Hepatocyte (in vitro differentiated cells): ENCODE results near the gene ALKBH7.
"Not testable (repeated sequence)": the region's sequence is repeated elsewhere in the genome, so short reads cannot be mapped to it uniquely, and the experiment has no call there.

Experiments
- EZH2 ChIP-seq: fragments of 200-600 bp; sonication (generic); IDR thresholded peaks from 2 replicates; pipeline ENCODE4 v1.6.1; 2016; ENCODE audit warnings: antibody characterized with exemption, mild to moderate bottlenecking, borderline replicate concordance
- EZH2phosphoT487 ChIP-seq: fragments of 200-600 bp; sonication (generic); IDR thresholded peaks from one replicate; pipeline ENCODE4 v1.6.1; 2018; ENCODE audit warnings: antibody characterized with exemption, mild to moderate bottlenecking, low read depth, moderate library complexity; ENCODE audit not compliant: unreplicated experiment, severe bottlenecking
- TF ChIP-seq, protein P1 (sequence below): fragments of 200-600 bp; sonication (generic); IDR thresholded peaks from 2 replicates; pipeline ENCODE4 v1.5.1; 2016; ENCODE audit warnings: antibody characterized with exemption, mild to moderate bottlenecking; ENCODE audit not compliant: poor library complexity

DNA sequence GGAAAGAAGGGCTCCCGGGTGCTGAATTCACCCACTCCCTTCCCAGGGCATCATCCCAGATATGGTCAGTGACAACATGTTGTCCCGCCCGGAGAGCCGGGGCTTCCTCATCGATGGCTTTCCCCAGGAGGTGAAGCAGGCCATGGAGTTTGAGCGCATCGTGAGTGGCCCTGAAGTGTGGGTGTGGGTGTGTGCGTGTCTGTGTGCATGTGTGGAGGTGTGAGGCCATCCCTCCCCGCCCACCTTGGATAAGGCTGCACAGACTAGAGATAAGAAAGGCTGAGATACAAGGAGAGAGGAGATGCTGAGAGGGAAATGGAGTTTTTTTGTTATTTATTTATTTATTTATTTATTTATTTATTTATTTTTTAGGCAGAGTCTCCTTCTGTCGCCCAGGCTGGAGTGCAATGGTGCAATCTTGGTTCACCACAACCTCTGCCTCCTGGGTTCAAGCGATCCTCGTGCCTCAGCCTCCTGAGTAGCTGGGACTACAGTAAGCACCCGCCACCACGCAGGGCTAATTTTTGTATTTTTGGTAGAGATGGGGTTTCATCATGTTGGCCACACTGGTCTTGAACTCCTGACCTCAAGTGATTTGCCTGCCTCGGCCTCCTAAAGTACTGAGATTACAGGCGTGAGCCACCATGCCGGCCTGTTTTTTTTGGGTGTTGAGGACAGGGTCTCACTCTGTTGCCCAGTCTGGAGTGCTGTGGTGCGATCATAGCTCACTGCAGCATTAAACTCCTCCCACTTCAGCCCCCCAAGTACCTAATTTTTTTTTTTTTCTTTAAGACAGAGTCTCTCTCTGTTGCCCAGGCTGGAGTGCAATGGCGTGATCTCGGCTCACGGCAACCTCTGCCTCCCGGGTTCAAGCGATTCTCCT lies 27.7 kb downstream of the ALKBH7 start:
- TF ChIP-seq EZH2phosphoT487, EZH2: not testable (repeated sequence)
- TF ChIP-seq, protein P1, sequence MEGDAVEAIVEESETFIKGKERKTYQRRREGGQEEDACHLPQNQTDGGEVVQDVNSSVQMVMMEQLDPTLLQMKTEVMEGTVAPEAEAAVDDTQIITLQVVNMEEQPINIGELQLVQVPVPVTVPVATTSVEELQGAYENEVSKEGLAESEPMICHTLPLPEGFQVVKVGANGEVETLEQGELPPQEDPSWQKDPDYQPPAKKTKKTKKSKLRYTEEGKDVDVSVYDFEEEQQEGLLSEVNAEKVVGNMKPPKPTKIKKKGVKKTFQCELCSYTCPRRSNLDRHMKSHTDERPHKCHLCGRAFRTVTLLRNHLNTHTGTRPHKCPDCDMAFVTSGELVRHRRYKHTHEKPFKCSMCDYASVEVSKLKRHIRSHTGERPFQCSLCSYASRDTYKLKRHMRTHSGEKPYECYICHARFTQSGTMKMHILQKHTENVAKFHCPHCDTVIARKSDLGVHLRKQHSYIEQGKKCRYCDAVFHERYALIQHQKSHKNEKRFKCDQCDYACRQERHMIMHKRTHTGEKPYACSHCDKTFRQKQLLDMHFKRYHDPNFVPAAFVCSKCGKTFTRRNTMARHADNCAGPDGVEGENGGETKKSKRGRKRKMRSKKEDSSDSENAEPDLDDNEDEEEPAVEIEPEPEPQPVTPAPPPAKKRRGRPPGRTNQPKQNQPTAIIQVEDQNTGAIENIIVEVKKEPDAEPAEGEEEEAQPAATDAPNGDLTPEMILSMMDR: not testable (repeated sequence)
